OCI-LY1 (cell line): Measurements from ENCODE around the gene TXNDC16.

Experiments
- H2AFZ ChIP-seq: fragments of 200-600 bp; sonication (generic), shearing (Covaris generic); 2 replicates; pipeline ENCODE4 v1.6.0; 2014; ENCODE audit warnings: antibody characterized with exemption, mild to moderate bottlenecking, low read length
- H3F3A ChIP-seq: fragments of 200-600 bp; sonication (generic), shearing (Covaris generic); 2 replicates; pipeline ENCODE4 v1.6.0; 2014; ENCODE audit warnings: mild to moderate bottlenecking, antibody characterized with exemption, low read length, moderate library complexity; ENCODE audit not compliant: insufficient read depth
- H3K27ac ChIP-seq: fragments of 200-600 bp; sonication (generic); 2 replicates; pipeline ENCODE4 v1.5.1; 2014; ENCODE audit warnings: low read length, mixed run types, mild to moderate bottlenecking, low read depth; ENCODE audit not compliant: poor library complexity, severe bottlenecking
- H3K27me3 ChIP-seq: fragments of 200-600 bp; sonication (generic); 2 replicates; pipeline ENCODE4 v1.6.0; 2014; ENCODE audit warnings: antibody characterized with exemption, mild to moderate bottlenecking, low read length, moderate library complexity; ENCODE audit not compliant: insufficient read depth
- H3K36me3 ChIP-seq: fragments of 200-600 bp; sonication (generic); 2 replicates; pipeline ENCODE4 v1.6.1; 2014; ENCODE audit warnings: mild to moderate bottlenecking, antibody characterized with exemption, low read length, moderate library complexity, mixed read lengths; ENCODE audit not compliant: insufficient read depth
- H3K4me1 ChIP-seq: fragments of 200-600 bp; sonication (generic); 2 replicates; pipeline ENCODE4 v1.5.1; 2014; ENCODE audit warnings: mild to moderate bottlenecking, low read length, moderate library complexity; ENCODE audit not compliant: insufficient read depth, severe bottlenecking
- H3K4me2 ChIP-seq: fragments of 200-600 bp; sonication (generic), shearing (Covaris generic); 2 replicates; pipeline ENCODE4 v1.6.1; 2014; ENCODE audit warnings: low read length
- H3K4me3 ChIP-seq: fragments of 200-600 bp; sonication (generic); 2 replicates; pipeline ENCODE4 v1.5.1; 2014; ENCODE audit warnings: low read length, low read depth, mild to moderate bottlenecking, mixed read lengths; ENCODE audit not compliant: poor library complexity, severe bottlenecking
- H3K79me2 ChIP-seq: fragments of 200-600 bp; shearing (Covaris generic); 2 replicates; pipeline ENCODE4 v1.6.1; 2016; ENCODE audit warnings: mixed run types, low read length, mixed read lengths; ENCODE audit not compliant: insufficient read depth
- H3K9ac ChIP-seq: fragments of 200-600 bp; sonication (generic), shearing (Covaris generic); 2 replicates; pipeline ENCODE4 v1.6.1; 2014; ENCODE audit warnings: mild to moderate bottlenecking, low read length, mixed read lengths
- H3K9me2 ChIP-seq: fragments of 200-600 bp; sonication (generic), shearing (Covaris generic); 2 replicates; pipeline ENCODE4 v1.6.1; 2014; ENCODE audit warnings: low read depth, mild to moderate bottlenecking, low read length, mixed read lengths
- H3K9me3 ChIP-seq: fragments of 200-600 bp; shearing (Covaris generic); 2 replicates; pipeline ENCODE4 v1.6.1; 2014; ENCODE audit warnings: low read length, mixed read lengths
- H4K20me1 ChIP-seq: fragments of 200-600 bp; sonication (generic), shearing (Covaris generic); 2 replicates; pipeline ENCODE4 v1.6.0; 2016; ENCODE audit warnings: mild to moderate bottlenecking, low read length; ENCODE audit not compliant: insufficient read depth
- EZH2 ChIP-seq: fragments of 200-600 bp; sonication (generic), shearing (Covaris generic); IDR thresholded peaks from 2 replicates; pipeline ENCODE4 v1.8.0; 2017; ENCODE audit warnings: borderline replicate concordance, mixed run types, mild to moderate bottlenecking, antibody characterized with exemption, low read length, moderate library complexity, mixed read lengths
- TF ChIP-seq, protein P1 (sequence below): fragments of 200-600 bp; sonication (generic), shearing (Covaris generic); IDR thresholded peaks from 2 replicates; pipeline ENCODE4 v1.5.1; 2017; ENCODE audit warnings: mild to moderate bottlenecking, antibody characterized with exemption, low read length, moderate library complexity, mixed read lengths

Gene TXNDC16

DNA sequence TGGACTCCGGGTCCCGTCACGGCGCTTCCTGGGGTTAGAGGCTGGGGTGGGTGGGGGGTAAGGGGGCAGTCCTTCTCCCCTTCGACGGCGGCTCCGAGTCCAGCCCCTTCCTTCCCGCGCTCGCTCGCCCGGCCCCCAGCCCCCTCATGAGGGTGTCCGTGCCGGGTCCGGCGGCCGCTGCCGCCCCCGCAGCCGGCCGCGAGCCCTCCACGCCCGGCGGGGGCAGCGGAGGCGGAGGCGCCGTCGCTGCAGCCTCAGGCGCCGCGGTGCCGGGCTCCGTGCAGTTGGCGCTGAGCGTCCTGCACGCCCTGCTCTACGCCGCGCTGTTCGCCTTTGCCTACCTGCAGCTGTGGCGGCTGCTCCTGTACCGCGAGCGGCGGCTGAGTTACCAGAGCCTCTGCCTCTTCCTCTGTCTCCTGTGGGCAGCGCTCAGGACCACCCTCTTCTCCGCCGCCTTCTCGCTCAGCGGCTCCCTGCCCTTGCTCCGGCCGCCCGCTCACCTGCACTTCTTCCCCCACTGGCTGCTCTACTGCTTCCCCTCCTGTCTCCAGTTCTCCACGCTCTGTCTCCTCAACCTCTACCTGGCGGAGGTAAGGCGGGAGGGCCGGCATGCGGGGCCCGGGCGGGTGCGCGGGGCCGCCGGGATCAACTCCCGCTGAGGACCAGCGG, 831 bp upstream of the TXNDC16 start:
- H3K27ac ChIP-seq, result peak overlapping the region; percentile 51
- TF ChIP-seq, protein P1, sequence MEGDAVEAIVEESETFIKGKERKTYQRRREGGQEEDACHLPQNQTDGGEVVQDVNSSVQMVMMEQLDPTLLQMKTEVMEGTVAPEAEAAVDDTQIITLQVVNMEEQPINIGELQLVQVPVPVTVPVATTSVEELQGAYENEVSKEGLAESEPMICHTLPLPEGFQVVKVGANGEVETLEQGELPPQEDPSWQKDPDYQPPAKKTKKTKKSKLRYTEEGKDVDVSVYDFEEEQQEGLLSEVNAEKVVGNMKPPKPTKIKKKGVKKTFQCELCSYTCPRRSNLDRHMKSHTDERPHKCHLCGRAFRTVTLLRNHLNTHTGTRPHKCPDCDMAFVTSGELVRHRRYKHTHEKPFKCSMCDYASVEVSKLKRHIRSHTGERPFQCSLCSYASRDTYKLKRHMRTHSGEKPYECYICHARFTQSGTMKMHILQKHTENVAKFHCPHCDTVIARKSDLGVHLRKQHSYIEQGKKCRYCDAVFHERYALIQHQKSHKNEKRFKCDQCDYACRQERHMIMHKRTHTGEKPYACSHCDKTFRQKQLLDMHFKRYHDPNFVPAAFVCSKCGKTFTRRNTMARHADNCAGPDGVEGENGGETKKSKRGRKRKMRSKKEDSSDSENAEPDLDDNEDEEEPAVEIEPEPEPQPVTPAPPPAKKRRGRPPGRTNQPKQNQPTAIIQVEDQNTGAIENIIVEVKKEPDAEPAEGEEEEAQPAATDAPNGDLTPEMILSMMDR, result no peak
- no peak for TF ChIP-seq EZH2
- no peaks in the 10 kb centered on the region for H3K9me2 ChIP-seq
- no peaks in the 10 kb centered on the region for H4K20me1 ChIP-seq
- peaks cover 31% of the 10 kb centered on the region for H3K79me2 ChIP-seq
- H3K4me2 ChIP-seq, result peak overlapping the region; percentile 92
- no peak overlapping the region for H2AFZ ChIP-seq
- H3K9me3 ChIP-seq, result no peaks in the 10 kb centered on the region
- H3K4me1 ChIP-seq, result peaks cover 40% of the 10 kb centered on the region
- no peaks in the 10 kb centered on the region for H3F3A ChIP-seq
- peak overlapping the region; percentile 89 for H3K4me3 ChIP-seq
- peaks cover 10% of the 10 kb centered on the region for H3K36me3 ChIP-seq
- no peaks in the 10 kb centered on the region for H3K27me3 ChIP-seq
- H3K9ac ChIP-seq, result peak overlapping the region; percentile 74

DNA sequence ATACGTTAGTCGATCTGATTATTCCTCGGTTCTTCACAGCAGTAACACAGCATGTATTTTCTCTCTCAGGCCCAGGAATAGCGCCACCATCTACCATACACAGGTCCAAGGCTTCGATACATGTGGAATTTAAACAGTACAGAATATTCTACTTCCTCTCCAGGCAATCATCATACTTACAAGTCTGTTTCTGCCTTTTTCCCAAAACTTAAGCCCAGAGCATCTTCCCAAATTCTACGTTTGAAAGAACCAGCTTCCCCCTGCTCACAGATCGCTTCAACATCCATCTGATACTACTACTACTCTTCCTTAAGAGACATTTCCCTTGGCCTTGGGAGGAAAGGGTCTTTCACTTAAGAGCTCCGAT, 626 bp downstream of the TXNDC16 start:
- Histone ChIP-seq H3K9me3 (no peaks in the 10 kb centered on the region), H3F3A (no peaks in the 10 kb centered on the region), H2AFZ (peak overlapping the region; percentile 10; the same call in 1 of the 2 replicates), H3K4me1 (peaks cover 54% of the 10 kb centered on the region), H3K9ac (peak overlapping the region; percentile 97), H3K9me2 (no peaks in the 10 kb centered on the region), H3K79me2 (peaks cover 35% of the 10 kb centered on the region), H3K36me3 (peaks cover 16% of the 10 kb centered on the region), H3K27me3 (no peaks in the 10 kb centered on the region), H3K4me2 (peak overlapping the region; percentile 92), H4K20me1 (no peaks in the 10 kb centered on the region), H3K4me3 (peak overlapping the region; percentile 98), H3K27ac (peak overlapping the region; percentile 81)
- TF ChIP-seq EZH2, result no peak
- TF ChIP-seq, protein P1, result peak; percentile 57; the same call in 1 of the 2 replicates

DNA sequence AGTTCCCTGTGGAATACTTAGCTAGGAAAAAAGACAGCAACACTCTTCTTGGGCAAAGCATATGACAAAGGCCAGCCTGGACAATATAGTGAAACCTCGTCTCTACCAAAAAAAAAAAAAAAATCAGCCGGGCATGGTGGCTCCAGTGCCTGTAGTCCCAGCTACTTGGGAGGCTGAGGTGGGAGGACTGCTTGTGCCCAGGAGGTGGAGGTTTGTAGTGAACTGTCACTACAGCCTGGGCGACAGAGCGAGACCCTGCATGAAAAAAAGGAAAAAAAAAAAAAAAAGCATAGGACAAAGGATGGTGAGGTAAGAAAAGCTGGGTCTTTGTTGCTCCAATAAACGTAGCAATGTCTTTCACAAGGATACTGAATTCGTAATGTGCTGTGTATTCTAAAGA, 1.1 kb downstream of the TXNDC16 start:
- H3K4me3 ChIP-seq, result peak overlapping the region; percentile 98
- peak overlapping the region; percentile 97 for H3K9ac ChIP-seq
- no peaks in the 10 kb centered on the region for H3F3A ChIP-seq
- no peaks in the 10 kb centered on the region for H3K27me3 ChIP-seq
- H3K9me2 ChIP-seq, result no peaks in the 10 kb centered on the region
- TF ChIP-seq, protein P1, result no peak
- TF ChIP-seq EZH2, result no peak
- H4K20me1 ChIP-seq, result no peaks in the 10 kb centered on the region
- H3K79me2 ChIP-seq, result peaks cover 35% of the 10 kb centered on the region
- no peaks in the 10 kb centered on the region for H3K9me3 ChIP-seq
- H3K4me2 ChIP-seq, result peak overlapping the region; percentile 92
- peak overlapping the region; percentile 81 for H3K27ac ChIP-seq
- no peak overlapping the region for H2AFZ ChIP-seq
- H3K36me3 ChIP-seq, result peaks cover 16% of the 10 kb centered on the region
- peaks cover 59% of the 10 kb centered on the region for H3K4me1 ChIP-seq
